DMS 273 treated with DMSO at 0.1 percent for 48 hours (cell line): ENCODE data around the gene USP3.

Source experiments
- DNase-seq: peaks from one replicate; lab custom pipeline; 2025; lab: John Stamatoyannopoulos, UW

The USP3 gene

GRCh38 chr15:63544258-63545026 is 40.0 kb downstream of the USP3 start:
- DNase-seq, result no peak

- DNase-seq, result no peak
These were observed 41.1 kb downstream of the USP3 start for GRCh38 chr15:63545520-63545919.

GRCh38 chr15:63551400-63551799 is 47.0 kb downstream of the USP3 start:
- DNase-seq, result no peak

- DNase-seq, result no peak
These were observed 49.0 kb downstream of the USP3 start for GRCh38 chr15:63553388-63553791.

GRCh38 chr15:63554337-63554927 is 50.0 kb downstream of the USP3 start:
- no peak for DNase-seq

GRCh38 chr15:63555507-63555906 is 51.1 kb downstream of the USP3 start:
- no peak for DNase-seq

GRCh38 chr15:63556246-63556645 is 51.9 kb downstream of the USP3 start:
- no peak for DNase-seq

- DNase-seq, result no peak
These were observed 52.3 kb downstream of the USP3 start for GRCh38 chr15:63556736-63557135.

- DNase-seq, result no peak
These were observed 55.4 kb downstream of the USP3 start for GRCh38 chr15:63559753-63560152.

GRCh38 chr15:63560741-63561448 is 56.5 kb downstream of the USP3 start:
- no peak for DNase-seq

GRCh38 chr15:63564093-63564492 is 59.7 kb downstream of the USP3 start:
- no peak for DNase-seq

GRCh38 chr15:63565536-63566186 is 61.3 kb downstream of the USP3 start:
- no peak for DNase-seq

GRCh38 chr15:63572749-63573464 is 68.5 kb downstream of the USP3 start:
- DNase-seq, result no peak

GRCh38 chr15:63573533-63573932 is 69.1 kb downstream of the USP3 start:
- no peak for DNase-seq

GRCh38 chr15:63575312-63575711 is 70.9 kb downstream of the USP3 start:
- no peak for DNase-seq

- no peak for DNase-seq
These were observed 72.0 kb downstream of the USP3 start for GRCh38 chr15:63576441-63576840.

- no peak for DNase-seq
These were observed 77.8 kb downstream of the USP3 start for GRCh38 chr15:63582179-63582578.

GRCh38 chr15:63582718-63583426 is 78.5 kb downstream of the USP3 start:
- no peak for DNase-seq

GRCh38 chr15:63586790-63587189 is 82.4 kb downstream of the USP3 start:
- DNase-seq, result no peak

GRCh38 chr15:63587527-63587926 is 83.1 kb downstream of the USP3 start:
- no peak for DNase-seq

GRCh38 chr15:63588826-63589225 is 84.4 kb downstream of the USP3 start:
- no peak for DNase-seq
